ENCODE data around the gene ACOT6. TPM values are rescaled to one million over a fixed set of nuclear protein-coding genes. Genes with fewer than 3 reads are reported as not detected.
A peak's percentile ranks its signal among the peaks of the same experiment; 100 is the strongest.

The ACOT6 gene
- polyA plus RNA-seq, 4 donors = 0.04 to 0.54 TPM; not detected in 2

DNA sequence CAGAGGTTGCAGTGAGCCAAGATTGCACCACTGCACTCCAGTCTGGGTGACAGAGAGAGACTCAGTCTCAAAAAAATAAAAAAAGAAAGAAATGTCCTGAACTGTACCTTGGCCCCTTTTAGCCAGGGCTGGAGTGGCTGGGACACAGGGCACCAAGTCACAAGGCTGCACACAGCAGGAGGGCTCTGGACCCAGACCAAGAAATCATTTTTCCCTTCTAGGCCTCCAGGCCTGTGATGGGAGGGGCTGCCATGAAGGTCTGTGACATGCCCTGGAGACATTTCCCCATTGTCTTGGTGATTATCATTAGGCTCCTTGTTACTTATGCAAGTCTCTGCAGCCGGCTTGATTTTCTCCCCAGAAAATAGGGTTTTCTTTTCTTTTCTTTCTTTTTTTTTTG, 5.1 kb upstream of the ACOT6 start:
- DNase-seq (no peak), FAIRE-seq (no peak)

DNA sequence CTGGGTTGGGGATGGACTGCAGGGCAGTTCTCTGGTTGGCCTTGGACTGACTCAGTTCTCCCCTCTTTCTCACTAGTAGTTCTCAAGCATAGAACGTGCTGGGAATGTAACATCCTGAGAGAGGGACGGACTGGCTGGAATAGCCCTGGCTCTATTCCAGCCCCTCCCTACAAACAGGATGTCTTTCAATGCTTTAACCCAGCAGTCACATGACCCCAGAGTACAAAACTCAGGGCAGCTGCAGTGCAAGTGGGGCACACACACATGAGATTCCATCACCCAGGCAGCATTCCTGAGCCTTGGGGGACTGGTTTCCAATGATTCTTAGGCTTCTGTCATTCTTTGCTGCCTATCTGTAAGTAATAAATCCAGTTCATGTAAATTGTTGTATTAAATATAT, 1.6 kb upstream of the ACOT6 start:
- peaks cover 0 to 12% of the 10 kb centered on the region in 2 donors for H3K9me3 ChIP-seq (ENCODE audit: control insufficient read depth in 2 of 2, insufficient read depth in 1 of 2, low read depth in 1 of 2, low read length in 1 of 2)
- H3K4me1 ChIP-seq (ENCODE audit: control insufficient read depth in 3 of 3, insufficient read depth in 2 of 3, low read depth in 1 of 3, low read length in 2 of 3) = no peaks in the 10 kb centered on the region
- H3K4me3 ChIP-seq (ENCODE audit: low read depth in 1 of 3, low read length in 3 of 3) = no peak overlapping the region
- H3K27ac ChIP-seq (ENCODE audit: low read depth in 1 of 3, low read length in 2 of 3) = no peak overlapping the region
- H3K36me3 ChIP-seq (ENCODE audit: control insufficient read depth in 3 of 3, insufficient read depth in 2 of 3, low read depth in 1 of 3, low read length in 3 of 3) = no peaks in the 10 kb centered on the region
- FAIRE-seq (no peak), DNase-seq (peak in 1 of 2 donors; percentile 32)
- WGBS, 3 donors = 43 to 62% (median 55%) methylated on average over 2 of the region's 2 CpGs
- H3K27me3 ChIP-seq (ENCODE audit: control insufficient read depth in 3 of 3, insufficient read depth in 3 of 3, low read length in 3 of 3) = no peaks in the 10 kb centered on the region

More for the DNA sequence above, 5.1 kb upstream of the ACOT6 start:
- Histone ChIP-seq H3K27me3 (ENCODE audit: control insufficient read depth in 3 of 3, insufficient read depth in 3 of 3, low read length in 3 of 3) (no peaks in the 10 kb centered on the region), H3K9me3 (ENCODE audit: control insufficient read depth in 2 of 2, insufficient read depth in 1 of 2, low read depth in 1 of 2, low read length in 1 of 2) (peaks cover 0 to 12% of the 10 kb centered on the region in 2 donors), H3K4me1 (ENCODE audit: control insufficient read depth in 3 of 3, insufficient read depth in 2 of 3, low read depth in 1 of 3, low read length in 2 of 3) (no peaks in the 10 kb centered on the region), H3K36me3 (ENCODE audit: control insufficient read depth in 3 of 3, insufficient read depth in 2 of 3, low read depth in 1 of 3, low read length in 3 of 3) (no peaks in the 10 kb centered on the region), H3K27ac (ENCODE audit: low read depth in 1 of 3, low read length in 2 of 3) (no peak overlapping the region), H3K4me3 (ENCODE audit: low read depth in 1 of 3, low read length in 3 of 3) (no peak overlapping the region)
- WGBS, 3 donors = 94 to 100% (median 94%) methylated on average over 1 of the region's 1 CpG

DNA sequence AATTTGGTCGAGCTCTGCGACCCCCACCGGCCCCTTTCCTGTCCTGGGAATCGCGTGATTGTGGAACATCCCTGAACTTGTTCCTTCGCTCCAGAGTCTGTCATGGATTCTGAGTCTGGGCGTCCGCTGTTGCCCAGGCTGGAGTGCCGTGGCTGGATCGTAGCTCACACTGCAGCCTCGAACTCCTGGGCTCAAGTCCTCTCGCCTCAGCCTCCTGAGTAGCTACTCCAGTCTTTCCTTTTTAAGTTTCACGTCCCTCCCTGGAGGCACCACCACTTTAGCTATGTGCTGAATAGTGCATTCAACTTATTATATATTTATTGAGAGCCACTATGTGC, 698 bp downstream of the ACOT6 start:
- DNase-seq (no peak), FAIRE-seq (no peak)
- peak overlapping the region; percentile 9 to 65 (median 42) for H3K4me3 ChIP-seq (ENCODE audit: low read depth in 1 of 3, low read length in 3 of 3)
- H3K9me3 ChIP-seq (ENCODE audit: control insufficient read depth in 2 of 2, insufficient read depth in 1 of 2, low read depth in 1 of 2, low read length in 1 of 2) = peaks cover 0 to 9% of the 10 kb centered on the region in 2 donors
- peak overlapping the region in 2 of 3 donors; percentile 66 to 88 for H3K27ac ChIP-seq (ENCODE audit: low read depth in 1 of 3, low read length in 2 of 3)
- no peaks in the 10 kb centered on the region for H3K36me3 ChIP-seq (ENCODE audit: control insufficient read depth in 3 of 3, insufficient read depth in 2 of 3, low read depth in 1 of 3, low read length in 3 of 3)
- no peaks in the 10 kb centered on the region for H3K4me1 ChIP-seq (ENCODE audit: control insufficient read depth in 3 of 3, insufficient read depth in 2 of 3, low read depth in 1 of 3, low read length in 2 of 3)
- 3 to 9% (median 5%) methylated on average over 12 to 13 of the region's 13 CpGs for WGBS, 3 donors
- H3K27me3 ChIP-seq (ENCODE audit: control insufficient read depth in 3 of 3, insufficient read depth in 3 of 3, low read length in 3 of 3) = no peaks in the 10 kb centered on the region

DNA sequence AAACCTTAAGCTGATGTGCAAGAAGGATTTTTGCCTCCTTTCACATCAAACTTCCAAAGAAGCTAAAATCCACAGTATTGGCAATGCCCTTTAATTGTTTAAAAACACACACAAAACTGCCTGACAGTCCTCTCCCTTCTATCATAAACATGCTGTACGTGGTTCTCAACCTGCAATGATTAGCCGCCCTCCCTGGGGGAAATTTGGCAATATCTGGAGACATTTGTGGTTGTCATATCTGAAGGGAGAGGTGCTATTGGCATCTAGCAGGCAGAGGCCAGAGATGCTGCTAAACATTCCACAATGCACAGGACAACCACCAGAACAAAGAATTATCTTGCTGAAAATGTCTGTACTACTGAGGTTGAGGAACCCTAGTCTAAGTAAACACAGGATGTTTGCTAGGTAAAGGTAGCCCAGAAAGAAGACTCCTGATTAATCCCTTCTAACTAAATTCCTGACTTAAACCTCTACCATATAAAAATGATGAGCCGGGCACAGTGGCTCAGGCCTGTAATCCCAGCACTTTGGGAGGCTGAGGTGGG, 1.2 kb downstream of the ACOT6 start:
- FAIRE-seq = no peak
- Histone ChIP-seq H3K9me3 (ENCODE audit: control insufficient read depth in 2 of 2, insufficient read depth in 1 of 2, low read depth in 1 of 2, low read length in 1 of 2) (peaks cover 0 to 9% of the 10 kb centered on the region in 2 donors), H3K36me3 (ENCODE audit: control insufficient read depth in 3 of 3, insufficient read depth in 2 of 3, low read depth in 1 of 3, low read length in 3 of 3) (no peaks in the 10 kb centered on the region), H3K27ac (ENCODE audit: low read depth in 1 of 3, low read length in 2 of 3) (no peak overlapping the region), H3K4me1 (ENCODE audit: control insufficient read depth in 3 of 3, insufficient read depth in 2 of 3, low read depth in 1 of 3, low read length in 2 of 3) (no peaks in the 10 kb centered on the region), H3K4me3 (ENCODE audit: low read depth in 1 of 3, low read length in 3 of 3) (no peak overlapping the region), H3K27me3 (ENCODE audit: control insufficient read depth in 3 of 3, insufficient read depth in 3 of 3, low read length in 3 of 3) (no peaks in the 10 kb centered on the region)
- no peak for DNase-seq
- 77 to 80% (median 77%) methylated on average over 3 of the region's 3 CpGs for WGBS, 3 donors

DNA sequence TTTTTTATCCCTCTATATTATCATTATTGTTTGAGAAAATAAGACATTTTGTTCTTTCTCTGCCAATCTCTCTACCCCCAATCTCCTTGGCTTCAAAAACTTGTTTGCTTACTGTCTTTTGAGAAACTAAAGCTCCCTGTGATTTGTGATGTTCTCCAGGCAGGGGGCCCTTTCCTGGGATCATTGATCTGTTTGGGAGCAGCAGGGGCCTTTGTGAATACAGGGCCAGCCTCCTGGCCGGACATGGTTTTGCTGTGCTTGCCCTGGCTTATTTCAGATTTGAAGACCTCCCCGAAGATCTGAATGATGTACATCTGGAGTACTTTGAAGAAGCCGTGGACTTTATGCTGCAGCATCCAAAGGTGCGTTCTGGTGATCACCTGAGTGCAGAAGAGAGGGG, 4.5 kb downstream of the ACOT6 start:
- no peak for FAIRE-seq
- H3K4me3 ChIP-seq (ENCODE audit: low read depth in 1 of 3, low read length in 3 of 3) = no peak overlapping the region
- 72 to 80% (median 79%) methylated on average over 4 of the region's 4 CpGs for WGBS, 3 donors

DNA sequence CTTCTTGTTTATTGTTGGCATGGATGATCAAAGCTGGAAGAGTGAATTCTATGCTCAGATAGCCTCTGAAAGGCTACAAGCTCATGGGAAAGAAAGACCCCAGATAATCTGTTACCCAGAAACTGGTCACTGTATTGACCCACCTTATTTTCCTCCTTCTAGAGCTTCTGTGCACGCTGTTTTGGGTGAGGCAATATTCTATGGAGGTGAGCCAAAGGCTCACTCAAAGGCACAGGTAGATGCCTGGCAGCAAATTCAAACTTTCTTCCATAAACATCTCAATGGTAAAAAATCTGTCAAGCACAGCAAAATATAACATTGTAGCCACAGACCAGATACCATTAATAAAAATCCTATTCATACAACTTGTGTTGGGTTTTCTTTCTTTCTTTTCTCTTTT, 7.2 kb downstream of the ACOT6 start:
- DNase-seq (no peak), FAIRE-seq (no peak)
- Histone ChIP-seq H3K9me3 (ENCODE audit: control insufficient read depth in 2 of 2, insufficient read depth in 1 of 2, low read depth in 1 of 2, low read length in 1 of 2) (no peaks in the 10 kb centered on the region), H3K36me3 (ENCODE audit: control insufficient read depth in 3 of 3, insufficient read depth in 2 of 3, low read depth in 1 of 3, low read length in 3 of 3) (no peaks in the 10 kb centered on the region), H3K4me1 (ENCODE audit: control insufficient read depth in 3 of 3, insufficient read depth in 2 of 3, low read depth in 1 of 3, low read length in 2 of 3) (no peaks in the 10 kb centered on the region), H3K27me3 (ENCODE audit: control insufficient read depth in 3 of 3, insufficient read depth in 3 of 3, low read length in 3 of 3) (no peaks in the 10 kb centered on the region), H3K27ac (ENCODE audit: low read depth in 1 of 3, low read length in 2 of 3) (no peak overlapping the region), H3K4me3 (ENCODE audit: low read depth in 1 of 3, low read length in 3 of 3) (no peak overlapping the region)
- WGBS, 3 donors = 33 to 93% (median 43%) methylated on average over 1 of the region's 1 CpG

More for the DNA sequence above, 4.5 kb downstream of the ACOT6 start:
- H3K4me1 ChIP-seq (ENCODE audit: control insufficient read depth in 3 of 3, insufficient read depth in 2 of 3, low read depth in 1 of 3, low read length in 2 of 3) = no peaks in the 10 kb centered on the region
- DNase-seq = no peak
- H3K36me3 ChIP-seq (ENCODE audit: control insufficient read depth in 3 of 3, insufficient read depth in 2 of 3, low read depth in 1 of 3, low read length in 3 of 3) = no peaks in the 10 kb centered on the region
- H3K27me3 ChIP-seq (ENCODE audit: control insufficient read depth in 3 of 3, insufficient read depth in 3 of 3, low read length in 3 of 3) = no peaks in the 10 kb centered on the region
- no peaks in the 10 kb centered on the region for H3K9me3 ChIP-seq (ENCODE audit: control insufficient read depth in 2 of 2, insufficient read depth in 1 of 2, low read depth in 1 of 2, low read length in 1 of 2)
- no peak overlapping the region for H3K27ac ChIP-seq (ENCODE audit: low read depth in 1 of 3, low read length in 2 of 3)

DNA sequence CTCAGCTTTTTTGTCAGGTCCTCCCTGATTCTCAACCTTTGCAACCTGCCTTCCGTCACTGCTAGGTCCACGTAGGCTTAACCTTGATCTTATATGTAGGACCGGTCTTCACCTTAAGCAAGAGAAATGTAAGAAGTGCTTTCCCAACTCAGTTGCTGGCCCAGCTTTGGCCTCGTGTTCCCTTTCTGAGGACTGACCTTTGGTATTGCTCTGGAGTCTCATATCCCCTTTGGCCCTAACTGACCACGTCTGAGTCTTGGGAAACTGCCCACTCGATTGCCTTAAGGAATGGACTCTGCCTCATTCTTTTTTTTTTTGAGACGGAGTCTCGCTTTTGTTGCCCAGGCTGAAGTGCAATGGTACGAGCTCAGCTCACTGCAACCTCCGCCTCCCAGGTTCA, 8.0 kb downstream of the ACOT6 start:
- H3K4me3 ChIP-seq (ENCODE audit: low read depth in 1 of 3, low read length in 3 of 3) = no peak overlapping the region
- no peaks in the 10 kb centered on the region for H3K27me3 ChIP-seq (ENCODE audit: control insufficient read depth in 3 of 3, insufficient read depth in 3 of 3, low read length in 3 of 3)
- WGBS, 3 donors = 70 to 82% (median 81%) methylated on average over 10 of the region's 10 CpGs
- H3K9me3 ChIP-seq (ENCODE audit: control insufficient read depth in 2 of 2, insufficient read depth in 1 of 2, low read depth in 1 of 2, low read length in 1 of 2) = no peaks in the 10 kb centered on the region
- DNase-seq (peak in 1 of 2 donors; percentile 44), FAIRE-seq (no peak)
- no peaks in the 10 kb centered on the region for H3K4me1 ChIP-seq (ENCODE audit: control insufficient read depth in 3 of 3, insufficient read depth in 2 of 3, low read depth in 1 of 3, low read length in 2 of 3)
- H3K36me3 ChIP-seq (ENCODE audit: control insufficient read depth in 3 of 3, insufficient read depth in 2 of 3, low read depth in 1 of 3, low read length in 3 of 3) = no peaks in the 10 kb centered on the region
- no peak overlapping the region for H3K27ac ChIP-seq (ENCODE audit: low read depth in 1 of 3, low read length in 2 of 3)

DNA sequence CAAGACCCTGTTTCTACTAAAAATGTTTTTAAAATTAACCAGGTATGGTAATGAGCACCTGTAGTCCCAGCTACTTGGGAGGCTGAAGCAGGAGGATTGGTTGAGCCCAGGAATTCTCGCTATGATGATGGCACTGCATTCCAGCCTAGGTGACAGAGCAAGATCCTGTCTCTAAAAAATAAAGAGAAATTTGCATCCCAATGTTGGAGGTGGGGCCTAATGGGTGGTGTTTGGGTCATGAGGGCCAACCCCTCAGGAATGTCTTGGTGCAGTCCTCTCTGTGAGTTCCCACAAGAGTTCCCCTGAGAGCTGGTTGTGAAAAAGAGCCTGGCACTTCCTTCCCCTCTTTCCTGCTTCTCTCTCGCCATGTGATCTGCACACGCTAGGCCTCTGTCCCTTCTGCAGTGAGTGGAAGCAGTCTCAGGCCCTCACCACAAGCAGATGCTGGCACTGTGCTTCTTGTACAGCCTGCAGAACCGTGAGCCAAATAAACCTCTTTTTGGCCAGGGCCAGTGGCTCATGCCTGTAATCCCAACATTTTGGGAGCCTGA, 11.3 kb downstream of the ACOT6 start:
- Histone ChIP-seq H3K9me3 (ENCODE audit: control insufficient read depth in 2 of 2, insufficient read depth in 1 of 2, low read depth in 1 of 2, low read length in 1 of 2) (no peaks in the 10 kb centered on the region), H3K4me3 (ENCODE audit: low read depth in 1 of 3, low read length in 3 of 3) (no peak overlapping the region), H3K36me3 (ENCODE audit: control insufficient read depth in 3 of 3, insufficient read depth in 2 of 3, low read depth in 1 of 3, low read length in 3 of 3) (no peaks in the 10 kb centered on the region), H3K4me1 (ENCODE audit: control insufficient read depth in 3 of 3, insufficient read depth in 2 of 3, low read depth in 1 of 3, low read length in 2 of 3) (no peaks in the 10 kb centered on the region), H3K27ac (ENCODE audit: low read depth in 1 of 3, low read length in 2 of 3) (no peak overlapping the region), H3K27me3 (ENCODE audit: control insufficient read depth in 3 of 3, insufficient read depth in 3 of 3, low read length in 3 of 3) (no peaks in the 10 kb centered on the region)
- FAIRE-seq (no peak), DNase-seq (no peak)
- WGBS, 3 donors = 90 to 92% (median 92%) methylated on average over 4 of the region's 4 CpGs

DNA sequence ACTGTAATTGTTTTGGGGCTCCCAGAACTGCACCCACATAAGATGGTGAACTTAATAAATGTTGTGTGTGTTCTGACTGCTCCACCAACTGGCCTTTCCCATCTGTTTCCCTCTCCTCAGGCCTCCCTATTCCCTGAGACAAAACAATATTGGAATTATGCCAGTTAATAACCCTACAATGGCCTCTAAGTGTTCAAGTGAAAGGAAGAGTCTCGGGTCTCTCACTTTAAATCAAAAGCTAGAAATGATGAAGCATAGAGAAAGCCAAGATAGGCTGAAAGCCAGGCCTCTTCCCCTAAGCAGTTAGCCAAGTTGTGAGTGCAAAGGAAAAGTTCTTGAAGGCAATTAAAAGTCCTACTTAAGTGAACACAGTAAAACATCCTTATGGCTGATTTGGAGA, 13.4 kb downstream of the ACOT6 start:
- WGBS, 3 donors = 21 to 30% (median 27%) methylated on average over 1 of the region's 1 CpG
- Histone ChIP-seq H3K4me3 (ENCODE audit: low read depth in 1 of 3, low read length in 3 of 3) (no peak overlapping the region), H3K27ac (ENCODE audit: low read depth in 1 of 3, low read length in 2 of 3) (no peak overlapping the region), H3K4me1 (ENCODE audit: control insufficient read depth in 3 of 3, insufficient read depth in 2 of 3, low read depth in 1 of 3, low read length in 2 of 3) (no peaks in the 10 kb centered on the region), H3K9me3 (ENCODE audit: control insufficient read depth in 2 of 2, insufficient read depth in 1 of 2, low read depth in 1 of 2, low read length in 1 of 2) (no peaks in the 10 kb centered on the region), H3K36me3 (ENCODE audit: control insufficient read depth in 3 of 3, insufficient read depth in 2 of 3, low read depth in 1 of 3, low read length in 3 of 3) (no peaks in the 10 kb centered on the region), H3K27me3 (ENCODE audit: control insufficient read depth in 3 of 3, insufficient read depth in 3 of 3, low read length in 3 of 3) (no peaks in the 10 kb centered on the region)
- DNase-seq (no peak), FAIRE-seq (no peak)
